ENCODE measurements around the gene SLC26A3. TPM values are rescaled to one million over a fixed set of nuclear protein-coding genes. Genes with fewer than 3 reads are reported as not detected.

SLC26A3 gene
- total RNA-seq, 2 experiments from 2014 or later: not detected

DNA sequence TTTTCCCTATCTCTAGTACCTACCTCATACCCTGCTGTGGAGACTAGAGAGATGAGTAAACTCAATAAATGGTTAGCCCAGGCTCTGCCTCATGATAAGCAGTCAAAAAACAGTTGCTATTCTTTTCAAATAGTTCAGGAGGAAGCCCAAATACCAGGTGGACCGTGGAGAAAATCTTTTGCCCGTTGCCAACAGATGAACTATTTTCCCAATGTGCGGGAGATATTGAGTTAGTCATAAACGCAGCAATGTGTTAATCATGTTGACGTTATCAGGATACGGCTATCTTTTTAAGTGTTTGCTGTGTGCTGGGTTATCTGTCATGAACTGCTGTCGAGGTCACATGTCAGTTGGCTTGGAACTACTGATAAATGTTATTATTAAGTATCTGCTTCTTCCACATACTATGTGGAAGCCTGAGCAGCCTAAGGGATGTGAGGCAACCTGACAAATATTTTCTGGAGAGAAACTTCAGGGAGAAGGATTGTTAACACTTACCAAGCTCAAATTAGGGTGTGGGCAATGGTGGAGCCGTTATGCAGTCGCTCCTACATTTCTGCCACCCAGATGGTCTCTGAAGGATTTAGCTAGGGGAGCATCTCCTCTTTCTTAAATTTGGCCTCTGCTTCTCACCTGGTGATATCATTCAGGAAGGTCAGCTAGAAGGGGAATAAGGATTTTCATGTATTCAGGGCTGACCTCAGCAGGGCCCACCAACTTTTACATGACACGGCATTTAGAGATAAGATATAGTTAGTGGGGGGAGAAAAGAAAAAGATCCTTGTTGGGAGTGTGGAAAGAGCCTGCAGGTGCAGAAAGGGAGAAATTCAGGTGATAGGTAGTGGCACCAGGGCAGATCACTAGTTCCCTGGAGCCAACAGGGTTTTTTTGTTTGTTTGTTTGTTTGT lies 33.5 kb upstream of the SLC26A3 start:
- Mint-ChIP-seq H3K4me3 (no peak overlapping the region), H3K27ac (no peak overlapping the region), H3K4me1 (ENCODE audit: low read depth) (no peaks in the 10 kb centered on the region), H3K9me3 (no peaks in the 10 kb centered on the region), H3K27me3 (peaks cover 1% of the 10 kb centered on the region), H3K36me3 (peaks cover 2% of the 10 kb centered on the region)
- intact Hi-C loops (cut with micrococcal nuclease): no loop called here
- CTCF ChIA-PET: no interaction called here
- POLR2A ChIA-PET: no interaction called here
- DNase-seq: no peak

DNA sequence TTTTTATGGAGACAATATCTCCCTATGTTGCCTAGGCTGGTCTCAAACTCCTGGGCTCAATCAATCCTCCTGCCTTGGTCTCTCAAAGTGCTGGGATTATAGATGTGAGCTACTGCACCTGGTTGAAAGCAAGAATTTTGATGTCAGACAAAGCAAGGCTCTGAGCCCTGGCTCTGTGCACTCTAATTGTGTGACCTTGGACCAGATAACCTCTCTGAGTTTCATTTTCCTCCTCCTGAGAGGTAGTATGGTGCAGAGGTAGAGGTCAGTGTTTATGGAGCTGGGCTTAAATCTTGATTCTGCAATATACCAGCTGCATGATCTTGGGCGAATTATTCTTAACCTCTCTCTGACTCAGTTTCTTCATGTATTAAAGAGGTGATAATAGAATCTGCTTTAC lies 31.4 kb upstream of the SLC26A3 start:
- POLR2A ChIA-PET: no interaction called here
- no peaks in the 10 kb centered on the region for H3K36me3 Mint-ChIP-seq
- intact Hi-C loops (cut with micrococcal nuclease): no loop called here

DNA sequence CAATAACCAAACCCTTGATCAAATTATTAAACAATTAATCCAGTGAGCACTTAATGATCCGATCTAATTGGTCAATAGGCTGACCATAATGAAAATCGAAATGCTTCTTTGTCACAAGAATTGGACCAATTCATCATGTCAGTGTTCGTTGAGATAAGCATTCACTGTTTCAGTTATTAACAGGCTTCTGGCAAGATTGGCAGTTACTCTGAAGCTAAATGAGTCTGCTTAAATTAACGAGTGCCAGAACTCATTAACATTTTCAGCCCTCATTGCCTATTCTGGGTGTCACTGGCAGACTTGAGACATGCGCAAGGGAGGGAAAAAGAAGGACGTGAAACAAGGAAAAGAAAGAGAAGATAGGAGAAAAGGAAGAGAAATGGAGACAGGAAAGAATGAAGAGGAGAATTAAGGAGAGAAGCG lies 30.7 kb upstream of the SLC26A3 start:
- Mint-ChIP-seq H3K9me3 (no peaks in the 10 kb centered on the region), H3K4me1 (ENCODE audit: low read depth) (no peaks in the 10 kb centered on the region), H3K4me3 (no peak overlapping the region), H3K36me3 (no peaks in the 10 kb centered on the region), H3K27me3 (peaks cover 1% of the 10 kb centered on the region), H3K27ac (no peak overlapping the region)
- ChIA-PET POLR2A (no interaction called here), CTCF (interaction anchor here (1.6 kb wide), 1 partner anchor 43 kb away, joined by 5 read pairs; no protein-coding TSS in a partner anchor)
- no peak for DNase-seq
- intact Hi-C loops (cut with micrococcal nuclease): no loop called here

More for the DNA sequence above, 31.4 kb upstream of the SLC26A3 start:
- Mint-ChIP-seq H3K4me3 (no peak overlapping the region), H3K4me1 (ENCODE audit: low read depth) (no peaks in the 10 kb centered on the region), H3K27ac (no peak overlapping the region), H3K9me3 (no peaks in the 10 kb centered on the region), H3K27me3 (peaks cover 1% of the 10 kb centered on the region)
- DNase-seq: no peak
- CTCF ChIA-PET: interaction anchor here (1.6 kb wide), 1 partner anchor 43 kb away, joined by 5 read pairs; no protein-coding TSS in a partner anchor

DNA sequence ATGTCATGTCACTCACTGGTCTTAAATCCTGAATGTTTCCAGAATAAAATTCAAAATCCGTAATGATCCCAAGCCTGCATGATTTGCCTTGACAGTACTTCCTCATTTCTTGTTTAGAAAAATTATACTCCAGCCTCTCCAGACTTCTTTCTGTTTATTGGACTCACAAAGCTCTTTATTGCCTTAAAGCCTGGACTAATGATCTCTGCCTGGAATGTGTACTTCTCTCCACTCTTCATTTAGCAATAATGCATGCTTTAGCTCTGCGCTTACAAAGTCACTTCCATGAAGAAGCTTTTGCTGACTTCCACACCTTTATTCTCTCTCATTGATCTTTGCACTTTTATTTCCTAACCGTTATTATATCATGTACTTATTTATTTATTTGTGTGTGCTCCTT lies 27.4 kb upstream of the SLC26A3 start:
- ChIA-PET POLR2A (no interaction called here), CTCF (no interaction called here)
- no peaks in the 10 kb centered on the region for H3K36me3 Mint-ChIP-seq
- intact Hi-C loops (cut with micrococcal nuclease): no loop called here
- DNase-seq: no peak
- H3K27me3 Mint-ChIP-seq: no peaks in the 10 kb centered on the region
- H3K4me1 Mint-ChIP-seq (ENCODE audit: low read depth): no peaks in the 10 kb centered on the region
- H3K9me3 Mint-ChIP-seq: no peaks in the 10 kb centered on the region
- no peak overlapping the region for H3K4me3 Mint-ChIP-seq
- no peak overlapping the region for H3K27ac Mint-ChIP-seq

DNA sequence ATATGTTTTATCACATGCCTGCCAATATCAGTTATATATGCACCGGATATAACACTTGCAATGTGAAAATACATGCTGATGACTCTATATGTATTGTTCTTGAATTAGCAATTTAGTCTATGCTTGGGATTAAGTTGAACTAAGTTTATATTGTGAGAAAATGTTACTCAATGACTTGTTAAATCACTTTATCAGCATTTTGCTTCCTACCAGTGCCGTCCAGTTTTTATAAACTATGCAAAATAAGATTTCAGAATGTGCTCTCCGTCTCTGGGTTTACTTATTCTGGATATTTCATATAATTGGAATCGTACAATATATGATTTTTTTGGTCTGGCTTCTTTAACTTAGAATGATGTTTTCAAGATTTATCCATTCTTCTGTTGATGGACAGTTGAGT lies 25.5 kb upstream of the SLC26A3 start:
- Mint-ChIP-seq H3K4me1 (ENCODE audit: low read depth) (no peaks in the 10 kb centered on the region), H3K36me3 (no peaks in the 10 kb centered on the region), H3K27me3 (no peaks in the 10 kb centered on the region), H3K9me3 (peaks cover 5% of the 10 kb centered on the region), H3K27ac (no peak overlapping the region), H3K4me3 (no peak overlapping the region)
- POLR2A ChIA-PET: no interaction called here
- no peak for DNase-seq
- CTCF ChIA-PET: interaction anchor here (1.3 kb wide), 1 partner anchor 46 kb away, joined by 3 read pairs; no protein-coding TSS in a partner anchor
- intact Hi-C loops (cut with micrococcal nuclease): no loop called here

DNA sequence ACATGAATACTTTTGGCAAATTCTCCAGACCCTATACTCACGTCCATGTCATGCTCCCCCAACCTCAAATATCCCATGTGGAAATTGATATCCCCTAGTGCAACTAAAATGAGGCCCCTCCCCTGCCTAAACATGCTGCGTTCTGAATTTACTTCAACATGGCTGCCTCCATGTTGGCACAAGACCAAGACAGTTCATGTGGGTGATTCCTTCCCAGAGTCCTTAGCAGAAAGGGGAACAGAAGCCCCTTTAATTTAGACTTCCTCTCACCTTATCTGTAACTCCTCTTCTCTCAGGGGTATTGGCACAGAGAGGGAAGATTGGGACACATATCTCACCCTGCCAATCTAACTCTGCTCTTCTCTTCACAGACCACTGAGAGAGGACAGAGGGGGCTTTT lies 24.5 kb upstream of the SLC26A3 start:
- DNase-seq: no peak
- H3K4me1 Mint-ChIP-seq (ENCODE audit: low read depth): no peaks in the 10 kb centered on the region
- H3K36me3 Mint-ChIP-seq: no peaks in the 10 kb centered on the region
- intact Hi-C loops (cut with micrococcal nuclease): no loop called here
- no peaks in the 10 kb centered on the region for H3K27me3 Mint-ChIP-seq
- ChIA-PET POLR2A (no interaction called here), CTCF (interaction anchor here (1.3 kb wide), 1 partner anchor 47 kb away, joined by 3 read pairs; no protein-coding TSS in a partner anchor)
- H3K9me3 Mint-ChIP-seq: peaks cover 5% of the 10 kb centered on the region
- H3K4me3 Mint-ChIP-seq: no peak overlapping the region
- H3K27ac Mint-ChIP-seq: no peak overlapping the region

DNA sequence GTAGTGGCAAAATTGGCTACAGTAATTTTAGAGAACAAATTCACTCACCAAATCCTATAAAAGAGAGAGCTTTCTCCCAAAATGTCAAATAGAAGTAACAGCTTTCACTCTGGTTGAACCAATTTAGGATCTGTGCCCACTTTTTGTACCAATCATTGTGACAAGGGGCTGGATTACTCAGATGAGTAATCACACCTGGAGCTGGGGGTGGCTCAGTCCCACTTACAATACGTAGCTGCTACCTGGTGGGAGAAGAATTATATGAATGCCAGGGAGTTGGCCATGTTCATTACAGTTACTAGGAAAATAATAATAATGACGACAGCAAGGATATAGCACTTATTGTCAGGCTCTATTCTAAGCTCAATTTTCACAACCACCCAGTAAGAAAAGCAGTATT lies 23.4 kb upstream of the SLC26A3 start:
- no peaks in the 10 kb centered on the region for H3K27me3 Mint-ChIP-seq
- no peak for DNase-seq
- H3K27ac Mint-ChIP-seq: no peak overlapping the region
- ChIA-PET CTCF (interaction anchor here (0.8 to 1.9 kb wide), 2 partner anchors 49 to 83 kb away, joined by 3 to 6 read pairs; partner anchors contain the start of gene CBLL1), POLR2A (no interaction called here)
- no peak overlapping the region for H3K4me3 Mint-ChIP-seq
- H3K9me3 Mint-ChIP-seq: peaks cover 5% of the 10 kb centered on the region
- intact Hi-C loops (cut with micrococcal nuclease): no loop called here
- H3K36me3 Mint-ChIP-seq: no peaks in the 10 kb centered on the region
- no peaks in the 10 kb centered on the region for H3K4me1 Mint-ChIP-seq (ENCODE audit: low read depth)

DNA sequence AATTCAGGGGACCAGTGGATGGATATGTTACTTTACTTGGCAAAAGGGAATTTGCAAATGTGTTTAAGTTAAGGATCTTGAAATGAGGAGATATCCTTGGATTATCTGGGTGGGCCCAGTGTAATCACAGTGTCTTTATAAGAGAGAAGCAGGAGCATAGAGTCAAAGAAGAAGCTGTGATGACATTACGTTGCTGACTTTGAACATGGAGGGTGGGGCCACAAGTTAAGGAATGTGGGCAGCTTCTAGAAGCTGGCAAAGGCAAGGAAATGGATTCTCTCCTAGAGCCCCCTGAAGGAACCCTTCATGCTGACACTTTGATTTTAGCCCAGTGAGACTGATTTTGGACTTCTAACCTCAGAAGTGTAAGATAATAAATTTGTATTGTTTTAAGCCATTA lies 21.8 kb upstream of the SLC26A3 start:
- H3K4me3 Mint-ChIP-seq: no peak overlapping the region
- CTCF ChIA-PET: interaction anchor here (1.9 kb wide), 1 partner anchor 50 kb away, joined by 6 read pairs; no protein-coding TSS in a partner anchor

DNA sequence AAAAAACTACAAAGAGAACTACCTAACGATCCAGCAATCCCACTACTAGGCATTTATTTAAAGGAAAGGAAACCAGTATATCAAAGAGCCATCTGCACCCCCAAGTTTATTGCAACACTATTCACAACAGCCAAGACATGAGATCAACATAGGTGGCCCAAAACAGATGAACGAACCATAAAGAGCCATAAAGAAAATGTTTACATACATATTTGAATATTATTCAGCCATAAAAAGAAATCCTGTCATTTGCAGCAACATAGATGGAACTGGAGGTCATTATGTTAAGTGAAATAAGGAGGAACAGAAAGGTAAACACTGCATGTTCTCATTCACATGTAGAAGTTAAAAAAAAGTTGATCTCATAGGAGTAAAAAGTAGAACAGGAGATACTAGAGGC lies 15.6 kb upstream of the SLC26A3 start:
- Mint-ChIP-seq H3K27me3 (no peaks in the 10 kb centered on the region), H3K36me3 (no peaks in the 10 kb centered on the region), H3K4me3 (no peak overlapping the region), H3K4me1 (ENCODE audit: low read depth) (peaks cover 27% of the 10 kb centered on the region), H3K27ac (no peak overlapping the region), H3K9me3 (no peaks in the 10 kb centered on the region)
- POLR2A ChIA-PET: no interaction called here
- intact Hi-C loops (cut with micrococcal nuclease): loop anchor here (5.0 to 10.0 kb wide), 3 partner anchors 256 to 954 kb away; partner anchors contain the start of genes COG5, DUS4L, HBP1 and PIK3CG
- no peak for DNase-seq
- CTCF ChIA-PET: no interaction called here

More for the DNA sequence above, 21.8 kb upstream of the SLC26A3 start:
- H3K27me3 Mint-ChIP-seq: no peaks in the 10 kb centered on the region
- intact Hi-C loops (cut with micrococcal nuclease): no loop called here
- H3K4me1 Mint-ChIP-seq (ENCODE audit: low read depth): no peaks in the 10 kb centered on the region
- peaks cover 5% of the 10 kb centered on the region for H3K9me3 Mint-ChIP-seq
- no peak overlapping the region for H3K27ac Mint-ChIP-seq
- DNase-seq: no peak
- POLR2A ChIA-PET: no interaction called here
- H3K36me3 Mint-ChIP-seq: no peaks in the 10 kb centered on the region

DNA sequence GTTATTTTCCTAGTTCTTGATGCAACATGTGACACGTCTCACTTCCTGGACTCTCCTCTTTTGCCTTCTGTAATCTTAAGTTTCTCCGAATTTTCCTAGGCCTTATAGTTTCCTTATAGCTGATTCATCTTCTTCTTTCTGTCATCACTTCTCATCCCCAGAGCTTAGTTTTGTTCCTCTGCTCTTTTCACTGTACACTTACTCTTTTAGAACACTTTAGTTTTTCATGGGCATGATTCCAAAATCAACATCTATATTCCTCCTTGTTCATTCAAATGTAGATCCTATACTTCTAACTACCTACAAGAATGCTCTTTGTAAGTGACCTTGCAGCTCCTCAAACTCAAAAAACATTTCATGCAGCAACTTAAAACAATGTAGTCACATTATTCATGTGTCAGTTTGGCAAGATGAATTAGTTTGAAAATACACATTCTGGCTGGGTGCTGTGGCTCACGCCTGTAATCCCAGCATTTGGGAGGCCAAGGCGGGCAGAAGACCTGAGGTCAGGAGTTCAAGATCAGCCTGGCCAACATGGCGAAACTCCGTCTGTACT lies 13.1 kb upstream of the SLC26A3 start:
- H3K36me3 Mint-ChIP-seq: no peaks in the 10 kb centered on the region
- DNase-seq: no peak
- intact Hi-C loops (cut with micrococcal nuclease): loop anchor here (5.0 to 10.0 kb wide), 3 partner anchors 254 to 951 kb away; partner anchors contain the start of genes COG5, DUS4L, HBP1 and PIK3CG
- ChIA-PET POLR2A (interaction anchor here (1.3 to 1.6 kb wide), 2 partner anchors 72 to 157 kb away, joined by 3 to 5 read pairs; partner anchors contain the start of gene CBLL1), CTCF (interaction anchor here (0.7 to 1.0 kb wide), 2 partner anchors 52 to 60 kb away, joined by 3 read pairs; no protein-coding TSS in a partner anchor)
- H3K4me3 Mint-ChIP-seq: no peak overlapping the region
- peaks cover 31% of the 10 kb centered on the region for H3K4me1 Mint-ChIP-seq (ENCODE audit: low read depth)
- H3K27me3 Mint-ChIP-seq: no peaks in the 10 kb centered on the region
- H3K9me3 Mint-ChIP-seq: no peaks in the 10 kb centered on the region
- H3K27ac Mint-ChIP-seq: peak overlapping the region; percentile 64

DNA sequence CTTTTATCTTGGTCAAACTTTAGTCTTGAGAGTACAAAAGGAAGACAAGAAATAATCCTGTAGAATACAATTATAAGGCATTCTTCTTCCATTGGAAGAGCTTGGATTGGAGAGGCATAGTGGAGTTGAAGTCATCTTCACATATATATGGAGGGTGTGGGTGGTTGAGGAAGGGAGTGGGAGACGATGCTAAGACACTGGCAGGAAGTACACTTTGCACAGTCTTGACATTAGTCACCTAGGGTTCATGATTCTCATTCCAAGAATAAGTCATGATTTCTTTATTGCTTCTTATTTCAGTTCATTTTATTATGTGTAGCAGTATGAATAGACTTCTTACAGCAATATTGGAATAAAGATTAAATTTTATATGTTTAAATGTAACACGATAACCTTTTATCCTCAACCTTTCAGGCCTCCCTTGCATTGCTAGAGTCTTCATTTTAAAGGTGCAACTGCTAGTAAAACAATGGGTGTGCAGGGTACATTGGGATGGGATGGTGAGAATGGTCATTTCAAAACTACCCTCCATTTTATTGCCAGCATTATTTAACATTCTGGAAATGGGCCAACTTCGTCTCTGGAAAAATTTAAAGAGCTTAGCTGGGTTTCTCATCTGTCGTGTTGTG lies 12.3 kb upstream of the SLC26A3 start:
- Mint-ChIP-seq H3K4me3 (no peak overlapping the region), H3K36me3 (no peaks in the 10 kb centered on the region), H3K4me1 (ENCODE audit: low read depth) (peaks cover 31% of the 10 kb centered on the region), H3K27ac (peak overlapping the region; percentile 64), H3K9me3 (no peaks in the 10 kb centered on the region), H3K27me3 (no peaks in the 10 kb centered on the region)
- intact Hi-C loops (cut with micrococcal nuclease): loop anchor here (1.0 to 10.0 kb wide), 7 partner anchors 42 to 951 kb away; partner anchors contain the start of genes COG5, DUS4L, HBP1 and PIK3CG
- ChIA-PET POLR2A (interaction anchor here (1.3 to 1.6 kb wide), 2 partner anchors 71 to 156 kb away, joined by 3 to 5 read pairs; partner anchors contain the start of gene CBLL1), CTCF (interaction anchor here (1.0 kb wide), 1 partner anchor 53 kb away, joined by 3 read pairs; no protein-coding TSS in a partner anchor)
- peak; percentile 50 for DNase-seq

DNA sequence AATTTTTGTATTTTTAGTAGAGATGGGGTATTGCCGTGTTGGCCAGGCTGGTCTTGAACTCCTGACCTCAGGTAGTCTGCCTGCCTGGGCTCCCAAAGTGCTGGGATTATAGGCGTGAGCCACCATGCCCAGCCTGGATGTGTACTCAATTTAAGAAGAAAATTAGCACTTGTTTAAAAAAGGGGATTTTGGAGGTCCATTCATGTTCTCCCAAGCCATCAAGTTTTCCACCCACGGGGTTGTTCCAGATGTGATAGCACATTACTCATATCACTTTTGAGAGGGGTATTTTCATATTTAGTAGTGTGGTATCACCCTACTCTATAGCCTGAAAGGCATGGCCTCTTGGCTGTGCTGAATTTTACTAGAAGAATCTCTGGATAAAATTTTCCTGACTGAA lies 10.5 kb upstream of the SLC26A3 start:
- Mint-ChIP-seq H3K9me3 (no peaks in the 10 kb centered on the region), H3K4me1 (ENCODE audit: low read depth) (peaks cover 31% of the 10 kb centered on the region), H3K27me3 (no peaks in the 10 kb centered on the region), H3K36me3 (no peaks in the 10 kb centered on the region), H3K4me3 (no peak overlapping the region), H3K27ac (peak overlapping the region; percentile 56)
- CTCF ChIA-PET: no interaction called here
- DNase-seq: peak; percentile 67
- intact Hi-C loops (cut with micrococcal nuclease): loop anchor here (10.0 kb wide), 1 partner anchor 949 kb away; the partner anchor contains the start of gene PIK3CG
- POLR2A ChIA-PET: no interaction called here

All from activated CD4-positive, alpha-beta memory T cell treated with anti-CD3 and anti-CD28 coated beads for 36 hours (primary cell).